ENCODE data around the gene RASAL2. TPM values are rescaled to one million over a fixed set of nuclear protein-coding genes. Genes with fewer than 3 reads are reported as not detected.

The RASAL2 gene
- total RNA-seq, 1 experiment from 2014 or later = 36.8 TPM

DNA sequence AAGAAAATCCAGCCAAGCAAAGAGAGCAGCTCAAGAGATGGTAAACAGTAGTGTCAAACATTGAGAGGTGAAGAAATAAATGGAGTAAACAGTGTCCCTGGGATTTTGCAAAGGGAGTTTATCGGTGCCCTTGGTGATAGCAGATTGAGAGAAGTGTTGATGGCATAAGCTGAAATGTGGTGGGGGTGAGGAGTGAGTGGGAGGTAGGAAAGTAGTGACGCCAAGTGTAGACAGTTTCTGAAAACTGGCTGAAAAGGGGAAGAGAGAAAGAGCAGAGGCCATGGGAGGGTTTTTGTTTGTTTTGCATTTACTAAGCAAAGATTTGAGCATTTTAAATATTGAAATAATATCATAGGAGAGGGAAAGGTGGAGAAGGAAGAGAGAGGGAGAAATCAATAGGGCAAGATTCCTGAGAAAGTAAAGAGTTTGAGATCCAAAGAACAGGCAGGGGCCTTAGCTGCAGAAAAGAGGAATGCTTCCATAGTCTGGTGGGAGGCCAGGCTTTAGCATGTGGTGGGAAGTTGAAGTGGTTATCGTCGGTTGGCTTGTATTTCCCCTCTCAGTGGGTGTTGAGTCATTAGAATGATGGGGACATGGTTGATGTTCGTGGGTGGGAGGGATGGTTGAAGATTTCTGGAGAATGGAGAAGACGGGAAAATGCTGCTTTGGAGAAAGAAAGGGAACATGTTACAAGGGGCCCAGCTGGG is 26.8 kb upstream of the RASAL2 start:
- Mint-ChIP-seq H3K27ac (ENCODE audit: unreplicated experiment) (peak overlapping the region; percentile 0), H3K4me1 (ENCODE audit: low read depth, unreplicated experiment) (peaks cover 9% of the 10 kb centered on the region), H3K27me3 (ENCODE audit: insufficient read depth, unreplicated experiment) (no peaks in the 10 kb centered on the region), H3K4me3 (ENCODE audit: unreplicated experiment) (no peak overlapping the region), H3K9me3 (ENCODE audit: unreplicated experiment) (no peaks in the 10 kb centered on the region), H3K36me3 (ENCODE audit: insufficient read depth, unreplicated experiment) (no peaks in the 10 kb centered on the region)
- Histone ChIP-seq H3K36me3 (ENCODE audit: control insufficient read depth, insufficient read depth, low read length) (no peaks in the 10 kb centered on the region), H3K27me3 (replicated peaks; ENCODE audit: control insufficient read depth, insufficient read depth, low read length) (no peaks in the 10 kb centered on the region), H3K9me3 (no peaks in the 10 kb centered on the region), H3K4me3 (ENCODE audit: low read depth, low read length) (no peak overlapping the region), H3K4me1 (no peaks in the 10 kb centered on the region)
- TF ChIP-seq CTCF (IDR thresholded peaks at IDR 0.05; ENCODE audit: insufficient read depth in 1 of 2, low read depth in 1 of 2, low read length in 1 of 2, severe bottlenecking in 1 of 2, unreplicated experiment in 1 of 2) = no peak
- ChIA-PET POLR2A (no interaction called here), CTCF (interaction anchor here (0.6 kb wide), 1 partner anchor 18 kb away, joined by 3 read pairs; no protein-coding TSS in a partner anchor)
- no TSS peak for BruUV-seq (replicated peaks)
- DNase-seq = no peak
- intact Hi-C loops (cut with micrococcal nuclease; ENCODE audit: unreplicated experiment) = no loop called here

GRCh38 chr1:178071811-178072210 is 22.1 kb upstream of the RASAL2 start:
- Mint-ChIP-seq H3K4me1 (ENCODE audit: low read depth, unreplicated experiment) (peaks cover 5% of the 10 kb centered on the region), H3K27ac (ENCODE audit: unreplicated experiment) (no peak overlapping the region), H3K9me3 (ENCODE audit: unreplicated experiment) (no peaks in the 10 kb centered on the region), H3K36me3 (ENCODE audit: insufficient read depth, unreplicated experiment) (no peaks in the 10 kb centered on the region), H3K4me3 (ENCODE audit: unreplicated experiment) (no peak overlapping the region), H3K27me3 (ENCODE audit: insufficient read depth, unreplicated experiment) (no peaks in the 10 kb centered on the region)
- no peak for TF ChIP-seq CTCF (IDR thresholded peaks at IDR 0.05; ENCODE audit: insufficient read depth in 1 of 2, low read depth in 1 of 2, low read length in 1 of 2, severe bottlenecking in 1 of 2, unreplicated experiment in 1 of 2)
- intact Hi-C loops (cut with micrococcal nuclease; ENCODE audit: unreplicated experiment) = no loop called here
- Histone ChIP-seq H3K9me3 (no peaks in the 10 kb centered on the region), H3K4me3 (ENCODE audit: low read depth, low read length) (no peak overlapping the region), H3K27me3 (replicated peaks; ENCODE audit: control insufficient read depth, insufficient read depth, low read length) (no peaks in the 10 kb centered on the region), H3K36me3 (ENCODE audit: control insufficient read depth, insufficient read depth, low read length) (no peaks in the 10 kb centered on the region), H3K4me1 (no peaks in the 10 kb centered on the region)
- POLR2A ChIA-PET = no interaction called here
- CTCF ChIA-PET = no interaction called here
- DNase-seq = no peak
- BruUV-seq (replicated peaks) = no TSS peak

GRCh38 chr1:178072326-178072725 is 21.6 kb upstream of the RASAL2 start:
- DNase-seq = no peak
- Mint-ChIP-seq H3K4me3 (ENCODE audit: unreplicated experiment) (no peak overlapping the region), H3K9me3 (ENCODE audit: unreplicated experiment) (no peaks in the 10 kb centered on the region), H3K36me3 (ENCODE audit: insufficient read depth, unreplicated experiment) (no peaks in the 10 kb centered on the region), H3K27me3 (ENCODE audit: insufficient read depth, unreplicated experiment) (no peaks in the 10 kb centered on the region), H3K27ac (ENCODE audit: unreplicated experiment) (no peak overlapping the region), H3K4me1 (ENCODE audit: low read depth, unreplicated experiment) (no peaks in the 10 kb centered on the region)
- no peaks in the 10 kb centered on the region for H3K9me3 ChIP-seq
- BruUV-seq (replicated peaks) = no TSS peak
- ChIA-PET POLR2A (no interaction called here), CTCF (no interaction called here)
- H3K4me3 ChIP-seq (ENCODE audit: low read depth, low read length) = no peak overlapping the region
- H3K4me1 ChIP-seq = no peaks in the 10 kb centered on the region
- H3K36me3 ChIP-seq (ENCODE audit: control insufficient read depth, insufficient read depth, low read length) = no peaks in the 10 kb centered on the region
- no peak for TF ChIP-seq CTCF (IDR thresholded peaks at IDR 0.05; ENCODE audit: insufficient read depth in 1 of 2, low read depth in 1 of 2, low read length in 1 of 2, severe bottlenecking in 1 of 2, unreplicated experiment in 1 of 2)
- H3K27me3 ChIP-seq (replicated peaks; ENCODE audit: control insufficient read depth, insufficient read depth, low read length) = no peaks in the 10 kb centered on the region
- intact Hi-C loops (cut with micrococcal nuclease; ENCODE audit: unreplicated experiment) = no loop called here
